Right atrium auricular region (tissue), 2 donors: Measurements from ENCODE around the gene SAMD4A. TPM values are rescaled to one million over a fixed set of nuclear protein-coding genes. Genes with fewer than 3 reads are reported as not detected.

Experiments
- DNase-seq: peaks from one replicate; pipeline ENCODE4 v3.0.0-alpha.2; 2019; ENCODE audit warnings: low spot score
- H3K27ac ChIP-seq, 2 donors: fragments of 200-600 bp; sonication (generic); 1 replicate in 1 of 2; 2 replicates in 1 of 2; pipeline ENCODE4 v1.5.1; 2016 to 2019
- H3K27me3 ChIP-seq, 2 donors: fragments of 200-600 bp; sonication (generic); one replicate each; pipeline versions ENCODE4 v1.5.1 to v1.6.0; 2017 to 2019
- H3K36me3 ChIP-seq: fragments of 200-600 bp; sonication (generic); one replicate; pipeline ENCODE4 v1.5.1; 2016
- H3K4me1 ChIP-seq, 2 donors: fragments of 200-600 bp; sonication (generic); one replicate each; pipeline versions ENCODE4 v1.5.1 to v1.6.0; 2017 to 2019
- H3K4me3 ChIP-seq, 2 donors: fragments of 200-600 bp; sonication (generic); 1 replicate in 1 of 2; 2 replicates in 1 of 2; pipeline ENCODE4 v1.5.1; 2017 to 2019; ENCODE audit warnings: mild to moderate bottlenecking in 1 of 2, moderate library complexity in 1 of 2
- H3K9me3 ChIP-seq, 2 donors: fragments of 200-600 bp; sonication (generic); one replicate each; pipeline ENCODE4 v1.5.1; 2019
- CTCF ChIP-seq, 2 donors: fragments of 200-600 bp; sonication (generic); IDR thresholded peaks; one replicate each; pipeline ENCODE4 v1.5.1; 2019; ENCODE audit warnings: antibody characterized with exemption in 2 of 2
- total RNA-seq, 2 donors: library from RNA; depleted of rRNA; stranded (reverse); fragments of >200 nt; gene quantifications; one replicate each; pipeline ENCODE4 v1.1.0, GENCODE V29; 2016

The SAMD4A gene
- total RNA-seq, 2 donors from 2014 or later: 74.5 to 102 TPM

GRCh38 chr14:54664961-54665360, 98.0 kb downstream of the SAMD4A start:
- no peaks in the 10 kb centered on the region for H3K36me3 ChIP-seq
- H3K27me3 ChIP-seq: no peaks in the 10 kb centered on the region
- H3K4me1 ChIP-seq: peaks cover 0 to 73% of the 10 kb centered on the region in 2 donors
- peak overlapping the region in 1 of 2 donors; percentile 35 for H3K27ac ChIP-seq
- H3K9me3 ChIP-seq: no peaks in the 10 kb centered on the region
- no peak for TF ChIP-seq CTCF (IDR thresholded peaks at IDR 0.05)
- no peak overlapping the region for H3K4me3 ChIP-seq
- no peak for DNase-seq

- DNase-seq: no peak
- no peak for TF ChIP-seq CTCF (IDR thresholded peaks at IDR 0.05)
- Histone ChIP-seq H3K4me3 (no peak overlapping the region), H3K4me1 (peaks cover 0 to 73% of the 10 kb centered on the region in 2 donors), H3K27ac (peak overlapping the region; percentile 35 to 97), H3K9me3 (no peaks in the 10 kb centered on the region), H3K36me3 (no peaks in the 10 kb centered on the region), H3K27me3 (no peaks in the 10 kb centered on the region)
Observed at GRCh38 chr14:54665946-54666345, 99.0 kb downstream of the SAMD4A start.

GRCh38 chr14:54667026-54667744, 100.3 kb downstream of the SAMD4A start:
- no peak for DNase-seq
- Histone ChIP-seq H3K4me1 (peaks cover 0 to 74% of the 10 kb centered on the region in 2 donors), H3K27ac (peak overlapping the region; percentile 86 to 97), H3K27me3 (no peaks in the 10 kb centered on the region), H3K36me3 (no peaks in the 10 kb centered on the region), H3K9me3 (no peaks in the 10 kb centered on the region), H3K4me3 (no peak overlapping the region)
- TF ChIP-seq CTCF (IDR thresholded peaks at IDR 0.05): no peak

DNA sequence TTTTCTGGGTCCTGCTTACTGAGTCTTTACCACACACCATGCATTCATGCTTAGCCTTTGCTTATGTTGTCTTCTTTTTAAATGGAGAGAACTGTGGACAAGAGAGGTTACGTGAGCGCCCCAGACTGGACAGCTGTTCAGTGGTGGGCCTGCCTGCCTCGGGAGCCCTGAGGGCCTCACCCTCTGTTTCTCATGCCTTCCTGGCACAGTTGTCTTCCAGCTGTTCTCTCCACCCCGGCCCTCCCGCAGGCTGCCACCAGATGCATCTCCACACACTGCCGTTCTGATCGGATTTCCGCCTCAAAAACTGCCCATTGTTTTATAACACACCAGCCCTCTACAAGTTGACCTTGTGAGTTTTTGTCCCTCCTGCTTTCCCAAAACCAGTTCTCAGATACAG, 100.8 kb downstream of the SAMD4A start:
- Histone ChIP-seq H3K27ac (peak overlapping the region; percentile 86 to 97), H3K36me3 (no peaks in the 10 kb centered on the region), H3K27me3 (no peaks in the 10 kb centered on the region), H3K4me1 (peaks cover 0 to 76% of the 10 kb centered on the region in 2 donors), H3K4me3 (no peak overlapping the region), H3K9me3 (no peaks in the 10 kb centered on the region)
- TF ChIP-seq CTCF (IDR thresholded peaks at IDR 0.05): no peak
- DNase-seq: no peak

DNA sequence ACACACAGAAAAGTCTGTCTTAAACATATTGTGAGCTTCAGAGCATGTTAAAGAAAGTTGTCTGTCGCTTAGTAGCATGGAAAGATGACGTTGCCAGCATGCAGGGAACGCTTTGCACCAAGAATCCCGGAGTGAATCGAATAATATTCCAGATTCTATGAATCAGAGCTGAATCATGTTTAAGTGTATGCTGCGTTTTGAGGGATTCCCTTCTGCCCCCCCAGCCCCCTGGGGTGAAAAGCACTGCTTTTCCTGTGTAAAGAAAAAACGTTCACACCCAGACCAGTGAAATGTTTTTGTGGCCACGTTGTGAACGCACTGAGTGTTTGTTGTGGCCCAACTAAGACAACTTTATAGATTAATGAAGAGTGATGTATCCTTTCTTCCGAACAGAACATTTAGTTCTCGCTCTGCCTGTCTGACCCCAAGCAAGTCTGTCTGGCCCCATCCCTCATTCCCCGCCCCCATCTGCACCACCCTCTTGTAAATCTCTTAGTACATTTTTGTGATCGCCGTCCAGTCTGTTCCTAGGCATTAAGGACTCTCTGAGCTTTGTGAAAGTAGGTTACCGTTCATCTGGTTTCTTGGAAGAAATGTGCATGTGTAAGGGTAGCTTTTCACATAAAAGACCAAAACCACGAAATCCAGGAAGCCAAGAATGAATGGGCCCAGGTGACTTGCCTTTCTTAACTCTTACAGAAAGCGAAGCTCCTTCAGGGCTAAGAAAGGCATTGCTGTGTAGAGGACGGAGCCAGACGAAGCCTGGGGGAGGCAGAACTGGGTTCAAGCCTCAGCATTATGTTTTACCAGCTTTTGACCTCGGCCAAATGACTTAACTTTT, 103.0 kb downstream of the SAMD4A start:
- Histone ChIP-seq H3K4me3 (no peak overlapping the region), H3K27ac (peak overlapping the region; percentile 86 to 97), H3K9me3 (no peaks in the 10 kb centered on the region), H3K4me1 (peaks cover 0 to 95% of the 10 kb centered on the region in 2 donors), H3K36me3 (no peaks in the 10 kb centered on the region), H3K27me3 (no peaks in the 10 kb centered on the region)
- no peak for TF ChIP-seq CTCF (IDR thresholded peaks at IDR 0.05)
- DNase-seq: peak; percentile 57
